GM12892 (cell line): ENCODE data around the gene CDC42SE2.
"Not testable (repeated sequence)": the region's sequence is repeated elsewhere in the genome, so short reads cannot be mapped to it uniquely, and the experiment has no call there.

Experiments
- DNase-seq: peaks from one replicate; pipeline ENCODE4 v3.0.0; 2011; ENCODE audit not compliant: insufficient read length
- FAIRE-seq: peaks from 2 replicates; lab custom pipeline; 2011; peaks lifted over from hg19 to GRCh38; lab: Jason Lieb, UNC
- POLR2A ChIP-seq: IDR thresholded peaks from 2 replicates; pipeline ENCODE4 v1.6.1; 2011; ENCODE audit warnings: low read depth, low read length, control low read depth
- POLR2AphosphoS5 ChIP-seq: IDR thresholded peaks from 2 replicates; pipeline ENCODE4 v1.6.1; 2011; ENCODE audit warnings: low read depth, low read length, control low read depth
- TAF1 ChIP-seq: IDR thresholded peaks from 2 replicates; pipeline ENCODE4 v1.6.1; 2011; ENCODE audit warnings: low read depth, mild to moderate bottlenecking, control low read depth, low read length, borderline replicate concordance

Gene CDC42SE2

DNA sequence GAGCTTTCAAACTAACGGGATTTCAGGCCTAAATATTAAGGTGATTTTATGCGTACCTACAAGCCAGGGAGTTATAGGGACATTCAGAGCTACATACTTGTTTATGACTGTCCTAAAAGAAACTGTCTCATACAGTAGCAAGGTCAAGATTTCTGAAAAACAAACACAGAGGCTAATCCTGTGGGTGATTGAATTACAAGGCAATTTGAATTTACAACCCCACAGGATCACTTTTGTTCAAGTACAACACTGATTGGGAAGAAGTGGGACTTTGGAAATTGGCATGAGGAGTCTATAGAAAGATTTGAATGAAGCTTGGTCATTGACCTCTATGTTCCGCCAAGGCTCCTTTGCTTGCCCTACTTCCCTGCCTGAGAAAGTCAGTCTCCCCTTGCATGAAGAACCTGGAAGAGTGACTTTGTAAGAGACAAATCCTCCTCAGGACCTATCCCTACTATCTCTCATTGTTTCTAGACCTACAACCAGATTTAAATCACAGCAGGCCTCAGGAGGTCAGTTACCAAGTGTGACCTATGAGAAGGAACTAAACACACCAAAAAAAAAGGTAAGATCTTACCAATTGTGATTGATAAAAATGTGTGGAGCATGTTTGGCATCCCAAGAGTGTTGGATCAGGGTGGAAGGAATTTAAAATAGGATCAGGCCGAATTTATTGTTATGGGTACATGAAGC is 38.4 kb upstream of the CDC42SE2 start:
- DNase-seq (no peak), FAIRE-seq (no peak)
- no peak for TF ChIP-seq POLR2AphosphoS5
- no peak for TF ChIP-seq TAF1
- no peak for TF ChIP-seq POLR2A

- no peak for FAIRE-seq
- no peak for DNase-seq
- TF ChIP-seq POLR2A, result no peak
- no peak for TF ChIP-seq TAF1
- no peak for TF ChIP-seq POLR2AphosphoS5
Observed at GRCh38 chr5:131226899-131227298, 37.0 kb upstream of the CDC42SE2 start.

GRCh38 chr5:131228646-131229045 is 35.2 kb upstream of the CDC42SE2 start:
- no peak for TF ChIP-seq TAF1
- DNase-seq (no peak), FAIRE-seq (no peak)

DNA sequence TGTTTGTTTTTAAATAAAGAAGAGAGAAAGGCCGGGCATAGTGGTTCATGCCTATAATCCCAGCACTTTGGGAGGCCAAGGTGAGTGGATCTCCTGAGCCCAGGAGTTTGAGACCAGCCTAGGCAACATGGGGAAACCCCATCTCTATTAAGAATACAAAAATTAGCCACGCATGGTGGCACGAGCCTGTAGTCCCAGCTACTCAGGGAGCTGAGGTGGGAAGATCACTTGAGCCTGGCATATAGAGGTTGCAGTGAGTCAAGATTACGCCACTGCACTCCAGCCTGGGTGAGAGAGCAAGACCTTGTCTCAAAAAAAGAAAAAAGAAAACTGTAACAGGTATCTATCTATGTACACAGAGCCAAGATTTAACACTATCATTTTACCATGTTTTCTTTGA is 34.2 kb upstream of the CDC42SE2 start:
- no peak for TF ChIP-seq POLR2AphosphoS5
- no peak for TF ChIP-seq POLR2A
- TF ChIP-seq TAF1, result no peak
- FAIRE-seq (peak; percentile 21), DNase-seq (no peak)

DNA sequence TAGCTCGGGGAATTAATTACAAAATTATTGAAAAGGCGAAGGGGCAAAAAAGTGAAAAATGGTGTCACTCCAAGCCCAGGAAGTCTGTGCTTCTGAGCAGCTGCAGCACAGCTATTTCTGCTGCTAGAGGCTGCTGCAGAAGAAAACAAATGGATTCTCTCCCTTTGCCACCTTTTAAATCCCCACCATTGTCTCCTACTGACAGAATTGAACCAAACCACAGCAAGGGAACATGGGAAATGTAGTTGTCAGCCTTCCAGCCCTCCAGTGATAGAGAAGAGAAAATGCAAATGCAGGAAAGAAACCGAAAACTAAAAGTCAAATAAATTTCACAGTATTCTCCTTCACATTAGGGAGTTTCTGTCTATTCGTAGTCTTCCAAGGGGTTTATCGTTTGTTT is 33.4 kb upstream of the CDC42SE2 start:
- DNase-seq (no peak), FAIRE-seq (peak; percentile 92)
- TF ChIP-seq TAF1 (no peak), POLR2A (no peak), POLR2AphosphoS5 (no peak)

- FAIRE-seq (no peak), DNase-seq (no peak)
- no peak for TF ChIP-seq POLR2AphosphoS5
- TF ChIP-seq TAF1, result no peak
- no peak for TF ChIP-seq POLR2A
Observed at GRCh38 chr5:131239686-131240085, 24.2 kb upstream of the CDC42SE2 start.

- DNase-seq (no peak), FAIRE-seq (peak; percentile 9)
- TF ChIP-seq POLR2AphosphoS5 (no peak), POLR2A (no peak), TAF1 (no peak)
Observed at GRCh38 chr5:131242728-131243255, 21.1 kb upstream of the CDC42SE2 start.

GRCh38 chr5:131245312-131245711 is 18.5 kb upstream of the CDC42SE2 start:
- FAIRE-seq (peak; percentile 67), DNase-seq (no peak)
- no peak for TF ChIP-seq POLR2A
- TF ChIP-seq POLR2AphosphoS5, result no peak
- no peak for TF ChIP-seq TAF1

DNA sequence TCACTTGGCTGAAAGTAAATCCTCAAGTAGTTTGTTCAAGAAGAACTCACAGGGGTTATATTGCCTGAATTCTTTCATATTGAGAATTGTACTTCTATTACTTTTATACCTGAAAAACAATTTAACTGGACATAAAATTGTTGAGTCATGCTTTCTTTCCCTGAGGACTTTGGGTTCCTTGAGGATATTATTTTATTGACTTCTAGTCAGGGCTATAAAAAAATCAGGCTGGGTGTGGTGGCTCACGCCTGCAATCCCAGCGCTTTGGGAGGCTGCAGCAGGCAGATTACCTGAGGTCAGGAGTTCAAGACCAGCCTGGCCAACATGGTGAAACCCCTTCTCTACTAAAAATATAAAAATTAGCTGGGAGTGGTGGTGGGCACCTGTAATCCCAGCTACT is 17.9 kb upstream of the CDC42SE2 start:
- FAIRE-seq (no peak), DNase-seq (no peak)
- no peak for TF ChIP-seq POLR2AphosphoS5
- TF ChIP-seq POLR2A, result no peak

DNA sequence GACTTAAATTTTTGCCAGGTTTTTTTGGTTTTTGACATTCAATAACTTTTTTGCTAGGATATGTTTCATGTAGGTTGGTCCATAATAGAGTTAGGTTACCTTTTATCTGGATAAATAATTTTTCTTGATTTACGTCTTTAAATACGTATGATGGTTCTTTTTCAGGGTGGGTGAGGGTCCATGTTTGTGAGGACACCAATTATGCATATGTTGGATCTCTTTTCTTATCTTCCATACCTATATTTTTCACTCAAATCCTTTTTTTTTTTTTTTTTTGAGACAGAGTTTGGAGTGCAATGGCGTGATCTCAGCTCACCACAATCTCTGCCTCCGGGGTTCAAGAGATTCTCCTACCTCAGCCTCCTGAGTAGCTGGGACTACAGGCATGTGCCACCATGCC is 17.3 kb upstream of the CDC42SE2 start:
- DNase-seq (no peak), FAIRE-seq (no peak)
- no peak for TF ChIP-seq POLR2AphosphoS5
- no peak for TF ChIP-seq POLR2A
- TF ChIP-seq TAF1, result no peak

- TF ChIP-seq TAF1 (no peak), POLR2A (no peak), POLR2AphosphoS5 (no peak)
- no peak for FAIRE-seq
- no peak for DNase-seq
Observed at GRCh38 chr5:131250751-131251475, 12.9 kb upstream of the CDC42SE2 start.

DNA sequence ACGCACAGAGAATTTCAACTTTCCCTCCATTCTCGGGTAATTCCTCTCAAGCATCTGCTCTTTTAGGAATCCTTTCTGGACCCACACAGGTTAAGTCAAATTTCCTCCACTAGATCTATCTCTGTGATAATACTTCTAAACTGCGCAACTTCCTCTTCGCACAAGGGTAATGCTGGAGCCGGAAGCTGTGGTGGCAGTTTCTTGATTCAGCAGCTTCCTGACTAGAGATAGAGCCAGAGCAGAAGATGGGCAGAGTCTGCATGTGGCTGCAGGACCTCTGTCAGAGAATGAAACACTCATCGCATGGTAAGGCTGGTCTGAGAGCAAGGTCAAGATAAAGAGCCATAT is 11.1 kb upstream of the CDC42SE2 start:
- no peak for DNase-seq
- FAIRE-seq, result peak; percentile 97

DNA sequence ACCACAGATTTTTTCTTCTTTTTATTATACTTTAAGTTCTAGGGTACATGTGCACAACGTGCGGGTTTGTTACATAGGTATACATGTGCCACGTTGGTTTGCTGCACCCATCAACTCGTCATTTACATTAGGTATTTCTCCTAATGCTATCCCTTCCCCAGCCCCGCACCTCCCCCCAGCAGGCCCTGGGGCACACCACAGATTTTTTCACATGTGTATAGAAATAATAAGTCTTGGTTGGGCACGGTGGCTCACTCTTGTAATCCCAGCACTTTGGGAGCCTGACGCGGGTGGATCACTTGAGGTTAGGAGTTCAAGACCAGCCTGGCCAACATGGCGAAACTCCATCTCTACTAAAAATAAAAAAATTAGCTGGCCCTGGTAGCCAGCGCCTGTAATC is 9.8 kb upstream of the CDC42SE2 start:
- DNase-seq, FAIRE-seq: not testable (repeated sequence)

More for the DNA sequence above, 11.1 kb upstream of the CDC42SE2 start:
- TF ChIP-seq POLR2A, result peak; percentile 73
- peak; percentile 75 for TF ChIP-seq POLR2AphosphoS5
- peak; percentile 61; the same call in 1 of the 2 replicates for TF ChIP-seq TAF1
